GM18861 (cell line): Measurements from ENCODE around the gene GGTLC3.
"Not testable (repeated sequence)": the region's sequence is repeated elsewhere in the genome, so short reads cannot be mapped to it uniquely, and the experiment has no call there.

ENCODE experiments used
- ATAC-seq: cut with Tn5 transposase; IDR thresholded peaks from one replicate; pipeline ENCODE4 v1.9.1; 2021; ENCODE audit not compliant: unreplicated experiment

The GGTLC3 gene

DNA sequence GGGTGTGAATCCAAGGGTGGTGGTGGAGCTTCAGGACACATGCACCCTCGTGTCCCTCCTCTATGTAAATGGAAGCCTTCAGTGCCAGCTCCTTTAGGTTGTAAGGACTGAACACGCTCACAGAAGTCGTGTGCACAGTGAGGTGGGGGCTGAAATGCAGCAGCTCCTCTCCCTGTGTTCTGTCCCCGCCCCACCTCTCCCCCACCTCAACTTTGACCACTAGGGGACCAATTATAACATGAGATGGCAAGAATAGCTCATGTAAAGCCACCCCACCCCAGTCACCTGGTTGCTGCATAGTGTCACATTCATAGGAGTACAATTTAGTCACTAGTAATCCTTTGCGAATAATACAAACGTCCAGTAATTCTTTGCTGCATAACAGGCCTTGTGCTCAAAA lies 4.8 kb upstream of the GGTLC3 start:
- ATAC-seq, result not testable (repeated sequence)

- ATAC-seq, result not testable (repeated sequence)
Measured at GRCh38 chr22:18513454-18513853, 4.5 kb downstream of the GGTLC3 start.

DNA sequence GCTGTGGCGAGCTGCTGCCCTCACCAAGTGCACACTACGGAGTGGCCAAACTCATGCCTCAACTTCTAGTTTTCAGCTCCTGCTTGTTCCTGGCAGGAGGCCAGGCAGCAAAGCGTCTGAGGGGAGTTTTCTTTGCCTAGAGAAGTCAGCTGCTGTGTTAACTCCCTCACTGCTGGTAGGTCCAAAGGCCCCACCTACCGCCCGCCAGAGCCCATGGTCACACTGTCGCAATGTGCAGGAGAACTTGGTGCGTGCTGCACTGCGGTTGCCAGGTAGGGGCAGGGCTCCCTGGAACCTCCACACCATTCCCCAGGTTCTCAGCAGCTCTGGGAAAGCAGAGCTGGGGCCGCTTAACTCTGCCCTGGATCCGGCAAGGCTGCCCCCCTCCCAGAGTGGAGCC lies 5.6 kb downstream of the GGTLC3 start:
- ATAC-seq, result not testable (repeated sequence)

GRCh38 chr22:18511327-18511726 lies 6.6 kb downstream of the GGTLC3 start:
- not testable (repeated sequence) for ATAC-seq

- not testable (repeated sequence) for ATAC-seq
Measured at GRCh38 chr22:18496227-18496626, 21.7 kb downstream of the GGTLC3 start.
